GM10248 (cell line): ENCODE measurements around the gene SLC25A46.
A peak's percentile ranks its signal among the peaks of the same experiment; 100 is the strongest.
"Not testable (repeated sequence)": the region's sequence is repeated elsewhere in the genome, so short reads cannot be mapped to it uniquely, and the experiment has no call there.

Experiments
- CTCF ChIA-PET: fragments of 300-600 bp; sonication (Branson Sonifier 250); formaldehyde crosslinking; extraction: SDS; loops from one replicate; lab custom pipeline; 2021; ENCODE audit warnings: antibody characterized with exemption; lab: Yijun Ruan, JAX
- POLR2A ChIA-PET: fragments of 350-650 bp; sonication (Branson Sonifier 250); formaldehyde crosslinking; extraction: SDS; loops from one replicate; lab custom pipeline; 2020; ENCODE audit warnings: antibody characterized with exemption; lab: Yijun Ruan, JAX
- DNase-seq: peaks from one replicate; pipeline ENCODE4 v3.0.0; 2012; ENCODE audit errors: extremely low spot score
- TF ChIP-seq, protein P1 (sequence below): IDR thresholded peaks from 2 replicates; pipeline ENCODE4 v1.5.1; 2012; ENCODE audit warnings: mild to moderate bottlenecking, low read depth; ENCODE audit errors: extremely low read depth, missing control alignments, control extremely low read depth

The SLC25A46 gene

DNA sequence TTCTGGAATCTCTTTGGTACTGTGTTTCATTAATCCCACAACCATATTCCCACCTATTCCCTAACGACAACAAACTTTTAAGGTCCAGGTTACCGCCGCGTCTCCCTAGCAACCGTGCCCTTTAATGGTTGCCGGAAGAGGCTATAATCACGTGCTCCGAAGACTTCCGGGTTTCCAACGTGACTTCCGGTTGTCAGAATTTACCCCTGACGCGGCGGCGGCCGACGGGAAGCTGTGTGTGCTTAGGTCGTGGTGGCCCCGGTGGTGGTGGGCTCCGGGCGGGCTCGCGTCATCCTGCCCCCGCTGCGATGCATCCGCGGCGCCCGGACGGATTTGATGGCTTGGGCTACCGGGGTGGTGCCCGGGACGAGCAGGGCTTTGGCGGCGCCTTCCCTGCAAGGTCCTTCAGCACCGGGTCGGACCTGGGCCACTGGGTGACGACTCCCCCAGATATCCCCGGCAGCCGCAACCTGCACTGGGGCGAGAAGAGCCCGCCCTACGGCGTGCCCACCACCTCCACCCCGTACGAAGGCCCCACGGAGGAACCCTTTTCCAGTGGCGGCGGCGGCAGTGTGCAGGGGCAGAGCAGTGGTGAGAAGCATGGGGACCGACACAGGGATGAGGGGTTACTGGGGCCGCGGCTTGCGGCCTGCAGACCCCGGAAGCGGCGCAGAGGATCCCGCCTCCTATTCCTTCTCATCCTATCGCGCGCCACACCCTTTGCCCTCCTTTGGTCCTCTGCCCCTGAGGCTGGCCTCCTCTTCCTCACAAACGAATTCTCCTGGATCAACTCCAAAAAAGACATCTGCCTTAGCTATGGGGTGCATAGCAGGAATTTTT lies at the start of gene SLC25A46:
TSS of gene SLC25A46 (plus strand) at position 196 of the 840 bp plus-strand sequence. CDS start at position 309, 113 bp downstream.
- ChIA-PET CTCF (interaction anchor here (0.9 to 5.7 kb wide), 4 partner anchors 10 to 30 kb away, joined by 3 to 27 read pairs (median 4); partner anchors contain the start of gene TMEM232), POLR2A (no interaction called here)
- TF ChIP-seq, protein P1, sequence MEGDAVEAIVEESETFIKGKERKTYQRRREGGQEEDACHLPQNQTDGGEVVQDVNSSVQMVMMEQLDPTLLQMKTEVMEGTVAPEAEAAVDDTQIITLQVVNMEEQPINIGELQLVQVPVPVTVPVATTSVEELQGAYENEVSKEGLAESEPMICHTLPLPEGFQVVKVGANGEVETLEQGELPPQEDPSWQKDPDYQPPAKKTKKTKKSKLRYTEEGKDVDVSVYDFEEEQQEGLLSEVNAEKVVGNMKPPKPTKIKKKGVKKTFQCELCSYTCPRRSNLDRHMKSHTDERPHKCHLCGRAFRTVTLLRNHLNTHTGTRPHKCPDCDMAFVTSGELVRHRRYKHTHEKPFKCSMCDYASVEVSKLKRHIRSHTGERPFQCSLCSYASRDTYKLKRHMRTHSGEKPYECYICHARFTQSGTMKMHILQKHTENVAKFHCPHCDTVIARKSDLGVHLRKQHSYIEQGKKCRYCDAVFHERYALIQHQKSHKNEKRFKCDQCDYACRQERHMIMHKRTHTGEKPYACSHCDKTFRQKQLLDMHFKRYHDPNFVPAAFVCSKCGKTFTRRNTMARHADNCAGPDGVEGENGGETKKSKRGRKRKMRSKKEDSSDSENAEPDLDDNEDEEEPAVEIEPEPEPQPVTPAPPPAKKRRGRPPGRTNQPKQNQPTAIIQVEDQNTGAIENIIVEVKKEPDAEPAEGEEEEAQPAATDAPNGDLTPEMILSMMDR = no peak
- DNase-seq = peak; percentile 87

DNA sequence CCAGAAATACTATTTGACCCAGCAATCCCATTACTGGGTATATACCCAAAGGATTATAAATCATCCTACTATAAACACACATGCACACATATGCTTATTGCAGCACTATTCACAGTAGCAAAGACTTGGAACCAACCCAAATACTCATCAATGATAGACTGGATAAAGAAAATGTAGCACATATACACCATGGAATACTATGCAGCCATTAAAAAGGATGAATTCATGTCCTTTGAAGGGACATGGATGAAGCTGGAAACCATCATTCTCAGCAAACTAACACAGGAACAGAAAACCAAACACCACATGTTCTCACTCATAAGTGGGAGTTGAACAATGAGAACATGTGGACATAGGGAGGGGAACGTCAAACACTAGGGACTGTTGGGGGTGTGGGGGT lies 48.2 kb upstream of the SLC25A46 start:
- POLR2A ChIA-PET = not testable (repeated sequence)

DNA sequence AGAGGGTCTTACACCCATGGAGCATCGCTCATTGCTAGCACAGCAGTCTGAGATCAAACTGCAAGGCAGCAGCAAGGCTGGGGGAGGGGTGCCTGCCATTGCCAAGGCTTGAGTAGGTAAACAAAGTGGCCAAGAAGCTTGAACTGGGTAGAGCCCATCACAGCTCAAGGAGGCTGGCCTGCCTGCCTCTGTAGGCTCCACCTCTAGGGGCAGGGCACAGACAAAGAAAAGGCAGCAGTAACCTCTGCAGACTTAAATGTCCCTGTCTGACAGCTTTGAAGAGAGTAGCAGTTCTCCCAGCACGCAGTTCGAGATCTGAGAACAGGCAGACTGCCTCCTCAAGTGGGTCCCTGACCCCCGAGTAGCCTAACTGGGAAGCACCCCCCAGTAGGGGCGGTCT lies 46.1 kb upstream of the SLC25A46 start:
- CTCF ChIA-PET, POLR2A ChIA-PET, DNase-seq: not testable (repeated sequence)

More for the DNA sequence above, 48.2 kb upstream of the SLC25A46 start:
- DNase-seq, CTCF ChIA-PET: not testable (repeated sequence)

DNA sequence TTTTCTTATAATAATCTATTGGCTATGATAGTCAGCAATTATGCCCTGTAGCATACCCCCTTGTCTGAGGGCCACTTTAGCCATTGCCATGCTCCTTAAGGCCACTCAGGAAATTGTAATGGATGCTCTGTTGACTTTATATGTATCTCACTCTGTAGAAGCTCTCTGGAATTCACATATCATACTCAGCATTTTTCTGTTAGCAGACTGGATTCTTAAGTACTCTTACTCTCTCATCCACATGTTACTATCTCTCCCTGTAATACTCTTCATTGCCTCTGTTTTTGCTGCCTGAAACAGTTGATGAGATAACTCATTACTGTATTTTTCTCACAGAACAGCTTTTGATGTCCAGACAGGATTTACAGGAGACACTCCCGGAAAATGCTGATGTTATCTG lies 36.5 kb upstream of the SLC25A46 start:
- DNase-seq = no peak
- POLR2A ChIA-PET = interaction anchor here (0.6 kb wide), 1 partner anchor 22 kb away, joined by 3 read pairs; no protein-coding TSS in a partner anchor
- TF ChIP-seq, protein P1 = no peak
- CTCF ChIA-PET = interaction anchor here (1.6 to 1.7 kb wide), 3 partner anchors 10 to 20 kb away, joined by 4 to 7 read pairs (median 5); no protein-coding TSS in a partner anchor

DNA sequence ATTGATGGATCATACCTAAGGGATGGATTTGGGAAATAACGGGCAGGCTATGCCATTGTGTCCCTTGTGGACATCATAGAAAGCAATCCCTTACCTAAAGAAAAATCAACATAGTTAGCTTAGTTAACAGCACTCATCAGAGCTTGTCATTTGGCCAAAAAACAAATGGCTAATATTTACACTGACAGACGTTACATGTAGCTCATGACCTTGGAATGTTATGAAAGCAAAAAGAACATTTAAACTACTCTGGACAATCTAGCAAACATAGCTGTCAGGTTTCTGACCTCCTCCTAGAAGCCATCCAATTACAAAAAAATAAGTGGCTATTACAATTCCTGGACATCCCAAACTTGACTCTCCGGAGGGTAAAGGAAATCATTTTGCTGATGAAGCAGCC lies 36.1 kb upstream of the SLC25A46 start:
- POLR2A ChIA-PET = interaction anchor here (0.6 kb wide), 1 partner anchor 22 kb away, joined by 3 read pairs; no protein-coding TSS in a partner anchor
- TF ChIP-seq, protein P1 = no peak

DNA sequence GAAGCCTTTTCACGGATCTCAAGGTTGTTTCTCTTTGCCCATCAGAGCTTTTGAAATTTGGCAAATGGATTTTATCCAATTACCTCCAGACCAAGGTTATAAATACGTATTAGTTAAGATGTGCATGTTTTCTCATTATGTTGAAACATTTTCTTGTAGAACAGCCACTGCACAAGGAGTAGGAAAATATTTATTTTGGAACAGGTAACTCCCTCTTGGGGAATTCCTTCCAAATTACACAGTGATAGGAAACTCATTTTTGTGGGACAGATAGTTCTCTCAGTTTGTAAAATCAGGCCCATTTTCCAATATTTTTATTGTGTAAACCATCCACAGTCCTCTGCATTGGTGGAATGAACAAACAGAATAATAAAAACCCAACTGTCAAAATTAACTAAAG lies 35.3 kb upstream of the SLC25A46 start:
- CTCF ChIA-PET = interaction anchor here (1.6 kb wide), 2 partner anchors 16 to 21 kb away, joined by 4 to 7 read pairs; no protein-coding TSS in a partner anchor
- POLR2A ChIA-PET = no interaction called here
- DNase-seq = no peak

More for the DNA sequence above, 36.1 kb upstream of the SLC25A46 start:
- CTCF ChIA-PET = interaction anchor here (1.6 to 1.7 kb wide), 3 partner anchors 10 to 21 kb away, joined by 4 to 7 read pairs (median 5); no protein-coding TSS in a partner anchor
- no peak for DNase-seq

DNA sequence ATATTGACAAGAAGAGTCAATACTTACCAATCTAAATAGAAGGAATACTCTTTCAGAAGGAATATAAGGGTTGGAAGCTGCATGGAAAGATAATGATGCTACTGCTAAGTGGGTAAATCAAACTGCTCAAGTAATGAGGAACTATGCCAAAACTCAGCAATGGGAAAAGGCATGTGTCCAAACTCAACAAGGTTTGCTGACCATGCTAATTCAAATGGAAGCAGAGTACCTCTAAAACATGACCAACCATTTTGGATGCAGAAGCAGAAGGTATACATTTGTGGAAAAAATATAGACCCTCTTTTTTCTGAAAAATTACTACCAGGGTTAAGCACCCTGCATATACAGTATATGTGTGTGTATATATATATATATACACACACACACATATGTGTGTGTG lies 33.5 kb upstream of the SLC25A46 start:
- DNase-seq = no peak
- POLR2A ChIA-PET = no interaction called here
- CTCF ChIA-PET = no interaction called here
- TF ChIP-seq, protein P1 = no peak

More for the DNA sequence above, 35.3 kb upstream of the SLC25A46 start:
- TF ChIP-seq, protein P1 = no peak
